ENCODE data around the gene DIP2A.

DNA sequence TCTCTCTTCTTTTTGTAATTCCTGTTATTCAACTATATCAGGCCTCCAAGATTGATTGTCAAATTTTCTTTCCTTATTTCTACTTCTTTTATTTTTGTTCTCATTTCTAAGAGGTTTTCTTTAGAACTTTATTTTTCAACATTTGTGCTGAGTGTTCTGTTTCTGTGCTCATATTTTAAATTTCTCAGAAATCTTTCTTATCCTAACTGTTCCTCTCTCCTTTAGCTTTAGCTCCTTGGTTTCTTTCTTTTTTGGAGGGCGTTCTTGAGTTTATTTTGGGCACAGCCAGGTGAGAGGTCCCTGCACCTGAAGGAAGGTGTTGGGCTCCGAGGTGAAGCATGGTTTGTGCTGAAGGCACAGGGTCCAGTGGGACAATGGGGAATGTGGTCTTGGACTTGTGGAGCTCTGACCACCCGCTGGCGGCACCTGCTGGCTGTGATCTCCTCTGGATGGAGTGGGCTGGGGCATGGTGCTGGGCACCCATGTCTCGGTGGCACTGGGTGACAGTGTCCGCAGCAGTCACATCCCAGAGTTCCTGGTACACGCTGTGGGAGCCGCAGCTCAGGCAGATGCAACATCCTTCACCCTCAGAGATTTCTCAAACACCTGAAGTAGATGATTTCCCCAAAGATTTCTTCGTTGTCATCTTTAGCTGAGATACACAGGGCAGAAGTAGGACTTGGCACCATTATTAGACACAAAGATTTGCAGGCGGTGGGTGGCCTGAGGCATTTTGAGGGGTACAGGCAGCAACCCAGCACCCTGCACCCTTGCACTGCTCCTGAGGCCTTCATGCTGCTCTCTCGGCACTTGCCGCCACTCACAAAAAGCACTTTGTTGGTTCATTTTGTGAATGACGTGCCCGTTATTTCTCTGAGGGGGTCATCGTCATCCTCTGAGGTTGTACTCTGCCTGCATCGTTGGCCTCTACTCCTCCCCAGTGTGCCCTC, 38.2 kb upstream of the DIP2A start:
- TF ChIP-seq, protein P1, sequence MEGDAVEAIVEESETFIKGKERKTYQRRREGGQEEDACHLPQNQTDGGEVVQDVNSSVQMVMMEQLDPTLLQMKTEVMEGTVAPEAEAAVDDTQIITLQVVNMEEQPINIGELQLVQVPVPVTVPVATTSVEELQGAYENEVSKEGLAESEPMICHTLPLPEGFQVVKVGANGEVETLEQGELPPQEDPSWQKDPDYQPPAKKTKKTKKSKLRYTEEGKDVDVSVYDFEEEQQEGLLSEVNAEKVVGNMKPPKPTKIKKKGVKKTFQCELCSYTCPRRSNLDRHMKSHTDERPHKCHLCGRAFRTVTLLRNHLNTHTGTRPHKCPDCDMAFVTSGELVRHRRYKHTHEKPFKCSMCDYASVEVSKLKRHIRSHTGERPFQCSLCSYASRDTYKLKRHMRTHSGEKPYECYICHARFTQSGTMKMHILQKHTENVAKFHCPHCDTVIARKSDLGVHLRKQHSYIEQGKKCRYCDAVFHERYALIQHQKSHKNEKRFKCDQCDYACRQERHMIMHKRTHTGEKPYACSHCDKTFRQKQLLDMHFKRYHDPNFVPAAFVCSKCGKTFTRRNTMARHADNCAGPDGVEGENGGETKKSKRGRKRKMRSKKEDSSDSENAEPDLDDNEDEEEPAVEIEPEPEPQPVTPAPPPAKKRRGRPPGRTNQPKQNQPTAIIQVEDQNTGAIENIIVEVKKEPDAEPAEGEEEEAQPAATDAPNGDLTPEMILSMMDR (IDR thresholded peaks at IDR 0.05), result no peak
- TF ChIP-seq POLR2A (IDR thresholded peaks at IDR 0.05), result no peak
- no peak for TF ChIP-seq POLR2AphosphoS5 (IDR thresholded peaks at IDR 0.05)
- TF ChIP-seq EP300 (IDR thresholded peaks at IDR 0.05), result no peak

Data from gastroesophageal sphincter (tissue), 3 donors.